ENCODE results near the gene MT1A.

MT1A gene

DNA sequence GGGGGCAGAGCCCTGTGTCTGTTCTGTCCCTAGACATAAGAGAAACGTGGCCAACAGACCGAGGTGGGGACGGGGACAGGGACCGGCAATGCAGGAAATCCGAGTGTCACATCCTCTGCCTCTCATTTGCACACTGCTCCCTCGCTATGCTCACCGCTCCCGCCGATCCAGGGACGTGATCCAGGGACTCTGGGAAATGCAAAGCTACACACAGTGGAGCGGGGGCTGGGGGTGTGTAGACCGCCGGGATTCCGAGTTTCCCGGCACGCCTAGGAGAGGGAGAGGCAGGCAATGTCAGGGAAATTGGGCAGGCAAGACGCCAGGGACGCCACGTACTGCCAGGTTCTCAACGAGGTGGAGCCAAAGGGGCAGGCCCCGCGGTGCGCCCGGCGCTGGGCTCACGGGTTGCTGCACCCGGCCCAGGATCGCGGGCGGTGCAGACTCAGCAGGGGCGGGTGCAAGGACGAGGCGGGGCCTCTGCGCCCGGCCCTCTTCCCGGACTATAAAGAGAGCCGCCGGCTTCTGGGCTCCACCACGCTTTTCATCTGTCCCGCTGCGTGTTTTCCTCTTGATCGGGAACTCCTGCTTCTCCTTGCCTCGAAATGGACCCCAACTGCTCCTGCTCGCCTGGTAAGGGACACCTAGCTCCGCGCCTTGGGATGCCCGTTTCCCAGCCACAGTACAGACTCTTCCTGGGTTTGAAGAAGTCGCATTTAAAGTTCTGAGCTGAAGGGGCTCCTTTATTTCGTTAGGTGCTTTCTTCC lies 43.7 kb downstream of the MT1A start, which contains the start of gene MT1X:
TSS of gene MT1X (plus strand) at position 532 of the 764 bp plus-strand sequence. CDS start at position 603, 71 bp downstream.
- peak; percentile 77 for DNase-seq

GRCh38 chr16:56682703-56683397 lies 44.4 kb downstream of the MT1A start:
- DNase-seq: no peak

DNA sequence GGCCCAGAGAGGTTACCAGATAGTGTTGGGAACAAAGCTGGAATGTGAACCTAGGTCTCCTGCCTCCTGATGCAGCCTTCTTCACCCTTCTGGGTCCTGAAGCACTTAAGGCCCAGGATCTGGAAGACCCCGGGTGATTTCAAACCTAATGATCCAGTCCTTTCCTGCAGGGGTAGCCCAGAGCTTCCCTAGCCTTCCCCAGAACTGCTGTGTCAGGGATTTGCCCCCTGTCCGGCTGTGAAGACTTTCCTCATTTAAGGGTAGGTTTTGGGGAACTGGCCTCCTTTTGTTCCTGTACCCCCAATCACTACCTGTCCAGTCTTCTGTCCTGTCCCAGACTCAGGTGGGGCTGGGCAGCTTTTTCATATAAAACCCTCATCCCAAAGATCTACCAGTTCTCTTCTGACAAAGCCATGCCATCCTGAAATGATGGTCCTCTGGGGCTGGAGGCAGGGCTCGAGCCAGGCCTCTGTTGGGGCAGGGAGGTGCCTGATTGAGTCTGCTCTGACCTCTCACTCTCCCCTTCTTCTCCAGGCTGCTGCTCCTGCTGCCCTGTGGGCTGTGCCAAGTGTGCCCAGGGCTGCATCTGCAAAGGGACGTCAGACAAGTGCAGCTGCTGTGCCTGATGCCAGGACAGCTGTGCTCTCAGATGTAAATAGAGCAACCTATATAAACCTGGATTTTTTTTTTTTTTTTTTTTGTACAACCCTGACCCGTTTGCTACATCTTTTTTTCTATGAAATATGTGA lies 45.1 kb downstream of the MT1A start:
- no peak for DNase-seq

DNA sequence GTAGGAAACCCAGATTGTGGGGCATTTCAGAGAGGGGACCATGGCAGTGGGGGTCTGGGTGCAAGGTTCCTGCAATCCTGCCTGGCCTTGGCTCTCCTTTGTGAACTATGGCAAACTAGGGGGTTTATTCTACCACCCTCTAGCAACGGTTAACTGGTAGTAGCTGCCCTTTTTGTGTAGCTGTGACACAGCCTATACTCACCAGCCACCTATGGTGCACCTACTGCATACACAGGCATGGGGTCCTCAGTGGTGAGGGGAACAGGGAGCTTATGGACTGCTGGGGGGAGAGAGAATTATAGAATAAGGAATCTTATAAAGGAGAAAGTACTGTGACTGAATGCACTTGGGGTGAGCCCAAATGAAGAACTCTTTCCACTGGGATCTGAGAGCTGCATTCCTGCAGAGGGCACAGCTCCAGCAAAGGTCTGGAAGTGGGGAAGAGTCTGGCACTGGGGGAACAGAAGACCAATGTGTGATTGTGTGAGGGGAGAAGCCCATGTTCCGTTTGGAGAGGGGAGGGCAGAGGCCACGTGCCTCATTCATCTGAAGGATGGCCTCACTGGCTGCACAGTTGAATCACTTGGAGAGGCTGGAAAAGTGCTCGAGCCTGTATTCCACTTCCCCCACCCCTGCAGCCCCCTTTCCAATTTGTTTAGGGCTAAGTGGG lies 45.9 kb downstream of the MT1A start:
- no peak for DNase-seq

GRCh38 chr16:56684926-56685590 lies 46.6 kb downstream of the MT1A start:
- DNase-seq: no peak

DNA sequence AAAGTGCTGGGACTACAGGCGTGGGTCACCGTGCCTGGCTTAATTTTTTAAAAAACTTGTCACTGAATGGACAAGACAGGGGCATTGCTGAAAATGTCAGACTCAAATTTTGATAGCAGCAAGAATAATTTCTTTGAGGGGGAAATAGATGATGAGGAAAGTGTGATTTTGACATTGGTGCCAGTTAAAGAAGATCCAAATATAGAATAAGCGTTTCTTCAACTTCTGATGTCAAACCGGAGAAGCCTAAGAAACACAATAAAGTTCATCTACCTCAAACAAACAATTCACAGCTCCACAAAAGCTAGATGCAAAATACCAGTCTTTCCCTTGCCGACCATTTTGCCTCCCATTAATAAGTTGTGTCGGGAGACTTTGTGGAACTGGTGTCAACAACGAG lies 48.3 kb downstream of the MT1A start:
- no peak for DNase-seq

- DNase-seq: no peak
Observed at GRCh38 chr16:56688762-56689161, 50.3 kb downstream of the MT1A start.

- DNase-seq: no peak
Observed at GRCh38 chr16:56689171-56689570, 50.7 kb downstream of the MT1A start.

All from NCI-H1092 (cell line).